HG03521 (cell line): ENCODE results near the gene ARF1.

Source experiments
- ATAC-seq: cut with Tn5 transposase; IDR thresholded peaks from one replicate; pipeline ENCODE4 v1.9.1; 2021; ENCODE audit warnings: mild to moderate bottlenecking, moderate library complexity; ENCODE audit not compliant: unreplicated experiment

Gene ARF1

DNA sequence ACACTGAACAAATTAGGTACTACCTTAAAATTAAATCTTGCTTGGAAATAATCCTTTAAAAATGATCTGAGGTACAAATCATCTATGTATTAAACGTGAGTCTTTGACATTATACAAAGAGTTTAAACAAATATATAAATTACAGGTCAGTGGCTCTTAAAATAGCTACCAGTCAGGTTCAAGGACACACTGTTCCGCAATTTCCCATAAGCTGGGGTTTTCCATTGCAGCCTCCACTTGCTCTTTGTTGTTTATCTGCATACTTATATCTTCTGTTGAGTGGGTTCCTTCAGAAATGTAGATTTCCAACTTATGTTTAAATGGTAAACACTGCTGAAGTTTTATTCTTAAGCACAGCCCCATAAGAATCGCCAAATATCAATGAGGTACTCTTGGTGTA is 32.3 kb downstream of the ARF1 start:
- ATAC-seq: no peak

DNA sequence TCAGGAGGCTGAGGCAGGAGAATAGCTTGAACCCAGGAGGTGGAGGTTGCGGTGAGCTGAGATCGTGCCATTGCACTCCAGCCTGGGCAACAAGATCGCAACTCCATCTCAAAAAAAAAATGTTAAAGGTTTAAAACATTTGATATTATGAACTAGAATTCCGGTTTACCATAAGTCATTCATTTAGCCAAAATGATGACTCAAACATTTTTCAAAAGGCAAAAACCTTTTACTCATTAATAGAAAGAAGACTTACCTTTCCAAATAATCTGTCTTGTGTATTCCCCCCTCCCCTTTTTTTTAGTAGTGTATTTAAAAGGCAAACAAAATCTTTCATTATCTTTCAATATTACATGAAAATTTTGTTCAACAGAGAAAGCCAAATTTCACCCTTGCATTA is 34.8 kb downstream of the ARF1 start:
- no peak for ATAC-seq

- no peak for ATAC-seq
These were observed 35.5 kb downstream of the ARF1 start for GRCh38 chr1:228118040-228118439.

GRCh38 chr1:228120351-228120750 is 37.8 kb downstream of the ARF1 start:
- no peak for ATAC-seq

DNA sequence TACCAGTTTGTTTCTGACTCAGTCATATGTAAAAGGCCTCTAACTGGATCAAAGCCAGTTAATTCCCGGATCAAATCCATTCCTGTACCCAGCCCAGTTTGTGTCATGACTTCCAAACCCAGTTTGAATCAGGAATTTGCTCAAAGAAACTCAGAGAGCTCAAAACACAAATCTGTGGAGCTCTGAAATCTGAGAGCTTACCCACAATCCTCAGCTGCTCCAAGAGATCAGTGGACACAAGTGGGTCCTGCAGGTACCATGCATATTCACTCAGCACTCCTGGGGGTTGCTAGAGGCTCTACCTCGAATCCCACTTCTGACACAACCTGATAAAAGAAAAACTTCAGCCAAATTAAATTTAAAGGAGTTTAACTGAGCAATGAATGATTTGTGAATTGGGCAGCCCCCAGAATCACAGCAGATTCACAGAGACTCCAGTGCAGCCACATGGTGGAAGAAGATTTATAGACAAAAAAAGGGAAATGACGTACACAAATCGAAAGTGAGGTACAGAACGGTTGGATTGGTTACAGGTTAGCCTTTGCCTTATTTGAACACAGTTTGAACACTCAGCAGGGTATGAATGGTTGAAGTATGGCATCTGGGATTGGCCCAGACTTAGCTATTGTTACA is 38.5 kb downstream of the ARF1 start:
- no peak for ATAC-seq

DNA sequence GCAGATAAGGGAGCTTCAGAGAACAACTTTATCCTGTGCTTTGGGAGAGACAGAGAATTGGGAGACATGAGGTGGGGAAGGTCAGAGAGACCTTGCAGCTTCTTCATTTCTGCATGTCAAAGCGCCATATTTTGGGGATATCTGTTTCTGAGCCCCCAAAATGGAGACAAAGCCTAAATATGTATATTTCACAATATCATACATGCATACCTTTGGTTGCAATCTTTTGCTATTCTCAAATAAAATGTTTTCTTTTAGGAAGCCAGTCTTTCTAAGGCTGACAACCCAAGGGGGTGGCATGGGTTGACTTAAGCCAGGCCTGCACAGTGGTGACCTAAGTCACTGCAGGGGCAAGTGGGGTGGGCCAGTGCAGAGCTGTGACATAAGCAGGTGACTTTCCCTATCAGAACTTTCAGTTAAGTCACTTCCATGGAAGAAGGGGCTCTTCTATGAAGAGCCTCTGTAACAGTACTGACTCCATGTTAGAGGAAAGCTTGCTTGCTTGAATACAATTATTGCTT is 40.5 kb downstream of the ARF1 start:
- no peak for ATAC-seq

DNA sequence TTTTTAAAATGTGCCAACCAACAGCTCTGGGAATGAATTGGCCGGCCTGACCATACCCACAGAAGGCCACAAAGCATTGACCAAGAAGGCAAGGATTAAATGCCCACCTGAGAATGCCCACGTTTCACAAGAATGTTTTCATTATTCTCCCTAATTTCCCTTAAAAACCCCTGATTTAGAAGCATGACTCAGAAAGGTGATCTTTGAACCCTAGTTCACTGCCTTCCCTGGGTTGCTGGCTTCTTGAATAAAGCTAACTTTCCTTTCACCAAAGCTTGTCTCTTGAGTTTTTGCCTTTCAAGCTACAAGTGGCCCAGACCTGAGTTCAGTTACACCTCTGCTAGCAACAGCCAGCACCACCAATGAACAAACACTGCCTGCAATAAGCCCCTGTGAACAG is 41.0 kb downstream of the ARF1 start:
- ATAC-seq: no peak

- ATAC-seq: no peak
These were observed 42.7 kb downstream of the ARF1 start for GRCh38 chr1:228125185-228125584.

DNA sequence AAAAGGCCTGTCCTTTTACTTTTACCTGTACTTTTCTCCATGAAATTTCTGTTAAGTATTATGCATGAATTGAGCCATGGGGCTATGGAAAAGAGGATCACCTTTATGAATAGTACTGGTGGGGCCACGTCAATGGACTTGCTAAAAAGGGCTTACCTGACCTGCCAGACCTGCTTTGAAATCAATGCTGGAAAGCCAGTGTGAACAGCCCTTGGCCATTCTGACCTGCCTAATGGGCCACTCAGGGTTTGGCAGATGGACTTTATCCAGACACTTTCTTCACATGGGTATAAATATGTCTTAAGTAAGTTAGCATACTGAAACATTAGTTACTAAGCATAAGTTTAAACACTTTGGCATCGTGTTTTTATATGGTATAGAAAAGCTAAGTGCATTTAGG is 49.3 kb downstream of the ARF1 start:
- ATAC-seq: no peak

GRCh38 chr1:228134591-228134990 is 52.1 kb downstream of the ARF1 start:
- ATAC-seq: no peak

- ATAC-seq: no peak
These were observed 54.4 kb downstream of the ARF1 start for GRCh38 chr1:228136901-228137300.

GRCh38 chr1:228139406-228139930 is 57.0 kb downstream of the ARF1 start:
- ATAC-seq: no peak

- peak; percentile 88 for ATAC-seq
These were observed 57.6 kb downstream of the ARF1 start, which contains the start of gene GUK1 for GRCh38 chr1:228139931-228140723. TSS of gene GUK1 (plus strand) at chr1:228140279. CDS start at chr1:228140303, 24 bp downstream.

- no peak for ATAC-seq
These were observed 58.3 kb downstream of the ARF1 start for GRCh38 chr1:228140724-228141225.

- ATAC-seq: no peak
These were observed 58.9 kb downstream of the ARF1 start for GRCh38 chr1:228141226-228142044.

DNA sequence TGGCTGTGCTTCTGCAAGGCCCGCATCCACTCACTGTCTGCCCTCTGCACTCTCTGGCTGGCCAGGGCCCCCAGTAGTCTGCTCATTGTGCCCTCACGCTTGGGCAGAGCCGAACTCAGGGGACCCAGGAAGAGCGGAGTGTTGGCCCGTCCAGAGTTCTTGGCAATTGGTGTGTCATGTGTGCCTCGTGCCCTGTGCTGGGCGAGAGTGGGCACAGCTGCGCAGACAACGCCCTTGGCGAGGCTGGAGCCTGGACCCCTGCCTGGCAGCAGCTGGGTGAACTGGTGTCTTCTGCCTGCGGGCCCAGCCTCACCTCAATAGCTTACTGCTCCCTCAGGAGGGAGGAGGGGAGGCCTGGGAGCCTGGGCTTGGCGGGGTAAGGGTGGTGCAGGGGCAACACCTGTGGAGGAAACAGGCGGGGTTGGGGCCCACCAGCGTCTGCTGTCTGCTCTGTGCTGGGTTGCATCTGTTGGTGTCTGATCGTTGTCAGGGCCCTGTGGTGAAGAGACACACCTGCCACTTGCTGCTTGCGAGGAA is 59.7 kb downstream of the ARF1 start:
- no peak for ATAC-seq

GRCh38 chr1:228142701-228143136 is 60.2 kb downstream of the ARF1 start:
- ATAC-seq: no peak

DNA sequence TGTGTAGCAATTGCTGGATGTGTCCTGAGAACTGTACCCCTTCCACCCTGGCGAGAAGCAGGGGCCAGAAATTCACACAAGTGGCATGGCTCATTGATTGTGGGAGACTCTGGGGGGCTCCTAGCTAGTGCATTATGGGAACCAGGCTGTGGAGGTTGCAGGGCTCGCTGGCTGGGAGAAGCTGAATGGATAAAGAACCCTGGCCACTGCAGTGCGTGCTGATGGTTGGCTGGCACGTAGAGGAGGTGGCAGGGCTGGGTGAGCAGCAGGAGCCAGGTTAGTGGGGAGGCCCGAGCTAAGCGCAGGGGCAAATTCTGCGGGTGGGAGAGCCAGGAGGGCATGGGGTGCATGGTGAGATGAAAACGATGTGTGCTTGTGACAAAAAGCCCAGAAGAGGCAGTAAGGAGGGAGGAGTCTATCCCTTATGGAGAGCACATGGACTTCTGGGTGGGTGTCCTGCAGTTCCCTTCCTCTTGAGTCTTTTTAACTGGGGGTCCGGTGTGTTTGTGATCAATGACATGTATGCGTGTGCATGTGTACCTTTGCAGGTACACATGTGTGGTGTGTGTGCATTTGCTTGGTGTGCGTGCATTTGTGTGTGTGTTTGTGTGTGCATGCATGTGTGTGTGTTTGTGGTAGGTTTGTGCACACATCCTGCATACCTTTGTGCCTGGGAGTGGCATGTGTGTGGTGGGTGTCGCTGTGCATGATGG is 61.1 kb downstream of the ARF1 start:
- no peak for ATAC-seq

- ATAC-seq: no peak
These were observed 61.9 kb downstream of the ARF1 start for GRCh38 chr1:228144193-228144992.
